H1 (cell line): Measurements from ENCODE around the gene KANSL1L. TPM values are rescaled to one million over a fixed set of nuclear protein-coding genes. Genes with fewer than 3 reads are reported as not detected.

ENCODE experiments used
- CTCF ChIA-PET: fragments of 300-600 bp; sonication (Branson Sonifier 250); formaldehyde crosslinking; loops from one replicate; lab custom pipeline; 2021; ENCODE audit not compliant: partially characterized antibody; lab: Charles Lee
- POLR2A ChIA-PET: fragments of 300-600 bp; sonication (Branson Sonifier 250); formaldehyde crosslinking; loops from one replicate; lab custom pipeline; 2021; ENCODE audit warnings: inconsistent platforms; ENCODE audit not compliant: partially characterized antibody; lab: Charles Lee
- DNase-seq, 2 experiments: peaks; one replicate each; pipeline versions ENCODE4 v3.0.0 to v3.0.0-alpha.2; 2010 to 2022; ENCODE audit warnings: low spot score in 2 of 2, low read depth in 1 of 2, mixed read lengths in 1 of 2
- FAIRE-seq: peaks from 2 replicates; lab custom pipeline; 2011; peaks lifted over from hg19 to GRCh38; lab: Jason Lieb, UNC
- H2AFZ ChIP-seq: 2 replicates; pipeline ENCODE4 v1.8.1; 2012; ENCODE audit warnings: low read length, inconsistent platforms
- H2AK5ac ChIP-seq: 2 replicates; pipeline ENCODE4 v1.6.1; 2013; ENCODE audit warnings: low read depth, low read length
- H2BK120ac ChIP-seq: replicated peaks from 2 replicates; pipeline ENCODE3; 2013; ENCODE audit warnings: low read depth, low read length, inconsistent platforms
- H2BK12ac ChIP-seq: 2 replicates; pipeline ENCODE4 v1.6.1; 2013; ENCODE audit warnings: low read depth, low read length
- H2BK15ac ChIP-seq: 2 replicates; pipeline ENCODE4 v1.6.1; 2013; ENCODE audit warnings: low read length
- H2BK20ac ChIP-seq: 2 replicates; pipeline ENCODE4 v1.6.1; 2013; ENCODE audit warnings: low read length
- H2BK5ac ChIP-seq: 2 replicates; pipeline ENCODE4 v1.6.1; 2013; ENCODE audit warnings: low read depth, low read length
- H3K14ac ChIP-seq: 2 replicates; pipeline ENCODE4 v1.6.1; 2013; ENCODE audit warnings: inconsistent platforms; ENCODE audit not compliant: insufficient read length
- H3K18ac ChIP-seq: 2 replicates; pipeline ENCODE4 v1.6.1; 2013; ENCODE audit warnings: low read length; ENCODE audit errors: extremely low read depth
- H3K23ac ChIP-seq: 2 replicates; pipeline ENCODE4 v1.6.1; 2013; ENCODE audit warnings: inconsistent platforms; ENCODE audit not compliant: insufficient read length
- H3K23me2 ChIP-seq: 2 replicates; pipeline ENCODE4 v1.6.1; 2013; ENCODE audit warnings: low read depth, low read length
- H3K27ac ChIP-seq: 2 replicates; pipeline ENCODE4 v1.6.1; 2011; ENCODE audit warnings: low read depth, low read length, inconsistent platforms
- H3K27me3 ChIP-seq, 4 experiments: replicated peaks in 1 of 4; 1 replicate in 1 of 4; 2 replicates in 3 of 4; pipeline versions ENCODE4 v1.6.1 to v1.8.1; 2011 to 2013; ENCODE audit warnings: low read length in 3 of 4, mild to moderate bottlenecking in 3 of 4, inconsistent platforms in 2 of 4, mixed read lengths in 2 of 4, moderate library complexity in 1 of 4; ENCODE audit not compliant: control insufficient read depth in 3 of 4, insufficient read depth in 3 of 4; ENCODE audit errors: extremely low read depth in 1 of 4
- H3K36me3 ChIP-seq, 4 experiments: 2 replicates each; pipeline versions ENCODE4 v1.6.1 to v1.8.1; 2011 to 2013; ENCODE audit warnings: mild to moderate bottlenecking in 4 of 4, low read length in 3 of 4, moderate library complexity in 2 of 4, control low read depth in 1 of 4, inconsistent platforms in 1 of 4; ENCODE audit not compliant: insufficient read depth in 4 of 4, control insufficient read depth in 2 of 4
- H3K4ac ChIP-seq: replicated peaks from 2 replicates; pipeline ENCODE3; 2013; ENCODE audit warnings: low read length, low read depth, mixed read lengths, inconsistent platforms; ENCODE audit not compliant: insufficient read length
- H3K4me1 ChIP-seq, 4 experiments: replicated peaks in 1 of 4; 1 replicate in 1 of 4; 2 replicates in 3 of 4; pipeline versions ENCODE4 v1.6.1 to v1.8.1; 2011 to 2013; ENCODE audit warnings: low read length in 3 of 4, inconsistent platforms in 2 of 4, mixed read lengths in 1 of 4; ENCODE audit not compliant: insufficient read depth in 4 of 4, control insufficient read depth in 3 of 4
- H3K4me2 ChIP-seq, 2 experiments: 2 replicates each; pipeline versions ENCODE4 v1.6.1 to v1.8.1; 2011 to 2013; ENCODE audit warnings: low read depth in 2 of 2, low read length in 2 of 2, control low read depth in 1 of 2, inconsistent platforms in 1 of 2, mild to moderate bottlenecking in 1 of 2; ENCODE audit not compliant: insufficient read depth in 1 of 2
- H3K4me3 ChIP-seq, 4 experiments: fragments of 200-600, 300-600 bp in 1 of 4; sonication (generic), shearing (Covaris generic), sonication (Bioruptor Twin) in 1 of 4; 2 replicates each; pipeline versions ENCODE4 v1.5.1 to v1.8.1; 2011 to 2016; ENCODE audit warnings: low read length in 4 of 4, low read depth in 3 of 4, control low read depth in 2 of 4, inconsistent platforms in 2 of 4, mild to moderate bottlenecking in 2 of 4, mixed read lengths in 1 of 4, moderate library complexity in 1 of 4; ENCODE audit not compliant: insufficient read depth in 2 of 4; ENCODE audit errors: extremely low read depth in 1 of 4
- H3K56ac ChIP-seq: replicated peaks from 2 replicates; pipeline ENCODE3; 2013; ENCODE audit warnings: low read depth, mild to moderate bottlenecking, mixed read lengths, low read length, inconsistent platforms; ENCODE audit not compliant: insufficient read length
- H3K79me1 ChIP-seq: 2 replicates; pipeline ENCODE4 v1.6.1; 2013; ENCODE audit warnings: low read depth, low read length, control low read depth
- H3K79me2 ChIP-seq, 2 experiments: 2 replicates each; pipeline versions ENCODE4 v1.6.1 to v1.8.1; 2012 to 2013; ENCODE audit warnings: low read length in 2 of 2, mild to moderate bottlenecking in 2 of 2, inconsistent platforms in 1 of 2; ENCODE audit not compliant: insufficient read depth in 2 of 2, control insufficient read depth in 1 of 2
- H3K9ac ChIP-seq, 4 experiments: replicated peaks in 1 of 4; 1 replicate in 1 of 4; 2 replicates in 3 of 4; pipeline versions ENCODE4 v1.6.1 to v1.8.1; 2011 to 2013; ENCODE audit warnings: low read depth in 3 of 4, low read length in 3 of 4, control low read depth in 2 of 4, mild to moderate bottlenecking in 2 of 4, moderate library complexity in 2 of 4, inconsistent platforms in 1 of 4; ENCODE audit errors: extremely low read depth in 1 of 4
- H3K9me3 ChIP-seq, 2 experiments: 2 replicates each; pipeline versions ENCODE4 v1.6.1 to v1.8.1; 2012 to 2013; ENCODE audit warnings: mild to moderate bottlenecking in 2 of 2, moderate library complexity in 2 of 2, control low read depth in 1 of 2, inconsistent platforms in 1 of 2, low read depth in 1 of 2, low read length in 1 of 2, mixed read lengths in 1 of 2; ENCODE audit not compliant: insufficient read depth in 2 of 2
- H4K20me1 ChIP-seq, 2 experiments: replicated peaks in 1 of 2; 2 replicates each; pipeline versions ENCODE3 to v1.8.1; 2011 to 2013; ENCODE audit warnings: inconsistent platforms in 2 of 2, low read length in 2 of 2, mild to moderate bottlenecking in 1 of 2; ENCODE audit not compliant: insufficient read depth in 2 of 2, control insufficient read depth in 1 of 2
- H4K5ac ChIP-seq: 2 replicates; pipeline ENCODE4 v1.6.1; 2013; ENCODE audit warnings: low read length, low read depth, mixed read lengths, inconsistent platforms; ENCODE audit not compliant: insufficient read length
- H4K8ac ChIP-seq: 2 replicates; pipeline ENCODE4 v1.8.0; 2013; ENCODE audit warnings: mild to moderate bottlenecking, moderate library complexity, low read length, inconsistent platforms; ENCODE audit not compliant: insufficient read depth; ENCODE audit errors: extremely low read depth
- H4K91ac ChIP-seq: replicated peaks from 2 replicates; pipeline ENCODE3; 2013; ENCODE audit warnings: low read length, mixed read lengths, inconsistent platforms; ENCODE audit not compliant: insufficient read length
- CBX5 ChIP-seq: fragments of 300-800, 300-1000 bp; sonication (generic); IDR thresholded peaks from 2 replicates; pipeline ENCODE4 v1.7.1; 2016; ENCODE audit warnings: antibody characterized with exemption, low read length, low read depth
- KDM1A ChIP-seq: fragments of 200-600, 300-600 bp; sonication (generic); IDR thresholded peaks from 2 replicates; pipeline ENCODE4 v1.7.1; 2016; ENCODE audit warnings: mild to moderate bottlenecking, low read length, borderline replicate concordance
- NRF1 ChIP-seq: IDR thresholded peaks from 2 replicates; pipeline ENCODE4 v1.6.1; 2011; ENCODE audit warnings: mild to moderate bottlenecking, low read depth, low read length, improper control_type of control experiment
- polyA plus RNA-seq, 7 experiments: library from polyadenylated mRNA; depleted of rRNA in 3 of 7; stranded (reverse) in 5 of 7; unstranded in 2 of 7; fragments of >200 nt in 5 of 7; fragments of 200-250 nt in 2 of 7; gene quantifications; 1 replicate in 5 of 7; 2 replicates in 1 of 7; 4 replicates in 1 of 7; pipeline versions ENCODE4 v1.2.1 to v1.2.3, GENCODE V29; 2011 to 2013; ENCODE audit warnings: missing spikeins in 2 of 7, mixed read lengths in 2 of 7
- total RNA-seq: library from RNA; stranded (reverse); fragmentation: NEBNext Ultra II Directional; extraction: Animal tissue kit (Norgen Biotek cat#: 25700); gene quantifications from 2 replicates; pipeline ENCODE4 v1.2.1, GENCODE V29; 2021

The KANSL1L gene
- total and polyA plus RNA-seq, 2 of the 8 experiments (the other 6 are each of a cell fraction or from before 2014, with no cell fraction given): 5.4 to 17.2 TPM

DNA sequence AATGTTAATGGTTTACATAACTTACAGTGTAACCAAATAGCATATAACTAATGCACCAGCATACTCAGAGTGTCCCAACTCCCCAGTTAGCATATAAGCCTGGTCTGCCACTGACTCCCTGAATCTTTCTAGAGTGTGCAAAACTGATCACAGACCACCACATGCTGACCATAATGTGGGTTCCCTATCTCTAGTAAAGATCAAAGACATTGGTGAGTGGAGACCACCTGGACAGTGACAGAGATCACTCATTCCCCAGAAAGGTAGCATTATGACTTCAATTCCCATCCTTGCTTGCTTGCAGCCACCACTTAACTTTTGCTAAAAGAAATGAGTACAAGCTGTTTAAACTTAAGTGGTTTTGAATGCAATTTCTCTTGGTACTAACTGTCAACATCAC, 39.0 kb downstream of the KANSL1L start:
- ChIA-PET POLR2A (no interaction called here), CTCF (interaction anchor here (1.2 kb wide), 1 partner anchor 29 kb away, joined by 3 read pairs; no protein-coding TSS in a partner anchor)
- no peak overlapping the region for H2BK15ac ChIP-seq
- H3K4me1 ChIP-seq: peaks cover 0 to 2% (median 0%) of the 10 kb centered on the region in 4 experiments; a peak in 1 of 7 replicates
- H3K27ac ChIP-seq: no peak overlapping the region
- H3K4me3 ChIP-seq: no peak overlapping the region
- no peak overlapping the region for H3K9ac ChIP-seq
- peaks cover 0 to 4% (median 0%) of the 10 kb centered on the region in 4 experiments; a peak in 2 of 8 replicates for H3K36me3 ChIP-seq
- H3K9me3 ChIP-seq: no peaks in the 10 kb centered on the region
- no peak overlapping the region for H3K23ac ChIP-seq
- H4K5ac ChIP-seq: no peak overlapping the region
- no peak for DNase-seq
- H4K8ac ChIP-seq: no peak overlapping the region
- no peak overlapping the region for H2AFZ ChIP-seq
- no peaks in the 10 kb centered on the region for H3K79me2 ChIP-seq
- H3K4ac ChIP-seq: no peak overlapping the region
- no peaks in the 10 kb centered on the region for H3K23me2 ChIP-seq
- no peaks in the 10 kb centered on the region for H3K79me1 ChIP-seq
- H3K14ac ChIP-seq: no peak overlapping the region
- H2BK20ac ChIP-seq: no peak overlapping the region
- no peak overlapping the region for H4K91ac ChIP-seq
- H4K20me1 ChIP-seq: no peaks in the 10 kb centered on the region
- no peak overlapping the region for H3K4me2 ChIP-seq
- peak; percentile 42 for FAIRE-seq
- H2AK5ac ChIP-seq: no peak overlapping the region
- TF ChIP-seq CBX5 (no peak), NRF1 (no peak), KDM1A (no peak)
- H3K56ac ChIP-seq: no peak overlapping the region
- H3K18ac ChIP-seq: no peak overlapping the region
- H2BK120ac ChIP-seq: no peak overlapping the region
- H3K27me3 ChIP-seq: no peaks in the 10 kb centered on the region
- no peak overlapping the region for H2BK12ac ChIP-seq
- no peak overlapping the region for H2BK5ac ChIP-seq
